H9 (cell line): ENCODE measurements around the gene CABLES1. TPM values are rescaled to one million over a fixed set of nuclear protein-coding genes. Genes with fewer than 3 reads are reported as not detected.
A peak's percentile ranks its signal among the peaks of the same experiment; 100 is the strongest.

ENCODE experiments used
- DNase-seq: peaks from one replicate; pipeline ENCODE4 v3.0.0-alpha.2; 2017
- H2AFZ ChIP-seq: one replicate; pipeline ENCODE4 v1.6.1; 2013; ENCODE audit warnings: mild to moderate bottlenecking, low read length, control low read depth, moderate library complexity
- H2AK5ac ChIP-seq: 2 replicates; pipeline ENCODE4 v1.6.1; 2013; ENCODE audit warnings: low read length, control low read depth, mixed read lengths; ENCODE audit not compliant: insufficient read length
- H2BK120ac ChIP-seq: one replicate; pipeline ENCODE4 v1.6.1; 2013; ENCODE audit warnings: low read depth, mild to moderate bottlenecking, low read length, control low read depth, inconsistent platforms; ENCODE audit not compliant: poor library complexity, severe bottlenecking
- H2BK12ac ChIP-seq: 2 replicates; pipeline ENCODE4 v1.6.1; 2013; ENCODE audit warnings: low read length, control low read depth, mixed read lengths, low read depth; ENCODE audit not compliant: insufficient read length
- H2BK15ac ChIP-seq: 2 replicates; pipeline ENCODE4 v1.6.1; 2013; ENCODE audit warnings: low read depth, low read length, control low read depth
- H2BK20ac ChIP-seq: one replicate; pipeline ENCODE4 v1.6.1; 2013; ENCODE audit warnings: low read depth, mild to moderate bottlenecking, low read length, control low read depth, inconsistent platforms; ENCODE audit not compliant: poor library complexity, severe bottlenecking
- H2BK5ac ChIP-seq: 2 replicates; pipeline ENCODE4 v1.6.1; 2013; ENCODE audit warnings: low read length, control low read depth, mixed read lengths; ENCODE audit not compliant: insufficient read length
- H3K14ac ChIP-seq: 2 replicates; pipeline ENCODE4 v1.6.1; 2013; ENCODE audit warnings: low read length, control low read depth; ENCODE audit not compliant: insufficient read depth
- H3K18ac ChIP-seq: 2 replicates; pipeline ENCODE4 v1.6.1; 2013; ENCODE audit warnings: low read depth, mild to moderate bottlenecking, mixed read lengths, low read length, control low read depth; ENCODE audit not compliant: insufficient read length
- H3K23ac ChIP-seq: 2 replicates; pipeline ENCODE4 v1.6.1; 2013; ENCODE audit warnings: low read length, control low read depth, mixed read lengths, low read depth; ENCODE audit not compliant: insufficient read length
- H3K23me2 ChIP-seq: 2 replicates; pipeline ENCODE4 v1.6.1; 2013; ENCODE audit warnings: low read depth, mild to moderate bottlenecking, mixed read lengths, low read length, control low read depth; ENCODE audit not compliant: insufficient read length, poor library complexity, severe bottlenecking
- H3K27ac ChIP-seq: 2 replicates; pipeline ENCODE4 v1.5.1; 2013; ENCODE audit warnings: low read length, control low read depth, mixed read lengths, low read depth; ENCODE audit not compliant: insufficient read length
- H3K27me3 ChIP-seq: 2 replicates; pipeline ENCODE4 v1.6.1; 2013; ENCODE audit warnings: low read length, control low read depth, inconsistent platforms; ENCODE audit not compliant: insufficient read depth
- H3K4ac ChIP-seq: 2 replicates; pipeline ENCODE4 v1.6.1; 2013; ENCODE audit warnings: low read depth, mild to moderate bottlenecking, control low read depth, inconsistent platforms, low read length, moderate library complexity
- H3K4me1 ChIP-seq: 2 replicates; pipeline ENCODE4 v1.6.1; 2013; ENCODE audit warnings: low read length, control low read depth, inconsistent platforms; ENCODE audit not compliant: insufficient read depth
- H3K4me2 ChIP-seq: 2 replicates; pipeline ENCODE4 v1.6.1; 2013; ENCODE audit warnings: low read length, control low read depth, mixed read lengths; ENCODE audit not compliant: insufficient read length, insufficient read depth
- H3K56ac ChIP-seq: 2 replicates; pipeline ENCODE4 v1.6.1; 2013; ENCODE audit warnings: low read depth, mild to moderate bottlenecking, mixed read lengths, low read length, control low read depth; ENCODE audit not compliant: insufficient read length
- H3K79me1 ChIP-seq: 2 replicates; pipeline ENCODE4 v1.6.1; 2013; ENCODE audit warnings: low read depth, mild to moderate bottlenecking, moderate library complexity, low read length, control low read depth, inconsistent platforms; ENCODE audit not compliant: insufficient read depth, poor library complexity, severe bottlenecking
- H3K79me2 ChIP-seq: 2 replicates; pipeline ENCODE4 v1.6.1; 2013; ENCODE audit warnings: low read length, control low read depth, inconsistent platforms; ENCODE audit not compliant: insufficient read depth
- H3K9ac ChIP-seq: 2 replicates; pipeline ENCODE4 v1.6.1; 2013; ENCODE audit warnings: low read length, control low read depth, mixed read lengths; ENCODE audit not compliant: insufficient read length; ENCODE audit errors: extremely low read depth
- H3K9me3 ChIP-seq: one replicate; pipeline ENCODE4 v1.6.1; 2013; ENCODE audit warnings: low read depth, low read length, inconsistent platforms; ENCODE audit not compliant: control insufficient read depth
- H3T11ph ChIP-seq: one replicate; pipeline ENCODE4 v1.6.1; 2013; ENCODE audit warnings: mild to moderate bottlenecking, low read length, control low read depth, inconsistent platforms
- H4K20me1 ChIP-seq: one replicate; pipeline ENCODE4 v1.6.1; 2013; ENCODE audit not compliant: control insufficient read depth, insufficient read length, insufficient read depth
- H4K5ac ChIP-seq: 2 replicates; pipeline ENCODE4 v1.6.1; 2013; ENCODE audit warnings: low read depth, mild to moderate bottlenecking, mixed read lengths, low read length, control low read depth; ENCODE audit not compliant: insufficient read length
- H4K8ac ChIP-seq: replicated peaks from 2 replicates; pipeline ENCODE4 v1.6.1; 2013; ENCODE audit warnings: low read length, control low read depth, mixed read lengths, low read depth; ENCODE audit not compliant: insufficient read length
- H4K91ac ChIP-seq: 2 replicates; pipeline ENCODE4 v1.6.1; 2013; ENCODE audit warnings: low read depth, mild to moderate bottlenecking, moderate library complexity, mixed read lengths, low read length, control low read depth; ENCODE audit not compliant: insufficient read length
- H3K27ac Mint-ChIP-seq, 3 experiments: 2 replicates in 2 of 3; 3 replicates in 1 of 3; pipeline ENCODE4 v1.8.0; 2020 to 2021; ENCODE audit warnings: mixed read lengths in 3 of 3, mild to moderate bottlenecking in 1 of 3, moderate library complexity in 1 of 3
- H3K27me3 Mint-ChIP-seq: 2 replicates; pipeline ENCODE4 v1.8.0; 2021; ENCODE audit warnings: low read depth, mild to moderate bottlenecking, moderate library complexity, mixed read lengths
- H3K36me3 Mint-ChIP-seq, 3 experiments: 2 replicates in 2 of 3; 3 replicates in 1 of 3; pipeline ENCODE4 v1.8.0; 2020 to 2021; ENCODE audit warnings: low read depth in 3 of 3, mixed read lengths in 3 of 3; ENCODE audit not compliant: insufficient read depth in 1 of 3
- H3K4me1 Mint-ChIP-seq, 2 experiments: 2 replicates each; pipeline ENCODE4 v1.8.0; 2020; ENCODE audit warnings: mixed read lengths in 2 of 2
- H3K4me3 Mint-ChIP-seq, 2 experiments: 2 replicates in 1 of 2; 3 replicates in 1 of 2; pipeline ENCODE4 v1.8.0; 2020 to 2021; ENCODE audit warnings: mild to moderate bottlenecking in 2 of 2, mixed read lengths in 2 of 2, moderate library complexity in 1 of 2
- H3K9me3 Mint-ChIP-seq, 2 experiments: 2 replicates in 1 of 2; 3 replicates in 1 of 2; pipeline ENCODE4 v1.8.0; 2020; ENCODE audit warnings: mild to moderate bottlenecking in 2 of 2, mixed read lengths in 2 of 2, moderate library complexity in 1 of 2
- WGBS: extraction: QIAGEN DNeasy Blood & Tissue Kit; methylation state at CpG from one replicate; pipeline ENCODE4 v1.1.7; 2013; ENCODE audit warnings: missing lambda C conversion rate, low lambda C conversion rate, mixed read lengths; ENCODE audit not compliant: insufficient read length; ENCODE audit errors: extremely low coverage; 5-methylcytosine and 5-hydroxymethylcytosine counted together
- total RNA-seq: library from RNA; stranded (reverse); gene quantifications from 2 replicates; pipeline ENCODE4 v1.2.1, GENCODE V29; 2021
- TF ChIP-seq, protein P1 (sequence below): fragments of 200-600 bp; sonication (generic); conservative IDR thresholded peaks from 3 replicates; pipeline ENCODE4 v1.8.0; 2021; ENCODE audit warnings: antibody characterized with exemption, mild to moderate bottlenecking

Gene CABLES1
- total RNA-seq, 1 experiment from 2014 or later = 27.1 TPM

DNA sequence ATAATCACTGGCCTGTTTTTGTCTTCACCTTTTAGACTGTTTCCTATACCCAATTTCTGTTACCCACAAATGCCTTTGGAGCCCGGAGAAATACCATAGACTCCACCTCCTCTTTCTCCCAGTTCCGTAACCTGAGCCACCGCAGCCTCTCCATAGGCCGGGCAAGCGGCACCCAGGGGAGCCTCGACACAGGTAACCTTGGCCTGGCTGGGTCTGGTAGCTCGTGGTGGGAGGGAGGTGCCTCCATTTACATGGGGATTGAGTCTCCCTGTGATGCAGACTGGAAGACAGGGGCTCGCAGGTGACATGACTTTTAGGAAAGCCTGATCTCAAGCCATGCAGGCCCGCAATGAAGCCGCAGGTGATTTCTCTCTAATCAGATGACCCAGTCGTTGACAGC, 100.6 kb downstream of the CABLES1 start:
- peak overlapping the region in 2 of 3 experiments; percentile 43 to 87; a peak in 4 of 7 replicates for H3K27ac Mint-ChIP-seq
- WGBS = no CpG with 5 or more reads among the region's 11 CpGs
- no peaks in the 10 kb centered on the region for H3K79me1 ChIP-seq
- no peak overlapping the region for H2BK15ac ChIP-seq
- H4K5ac ChIP-seq = no peak overlapping the region
- H2BK20ac ChIP-seq = no peak overlapping the region
- no peak overlapping the region for H2BK5ac ChIP-seq
- H2BK120ac ChIP-seq = no peak overlapping the region
- no peaks in the 10 kb centered on the region for H3K9me3 ChIP-seq
- H3K23ac ChIP-seq = no peak overlapping the region
- H3K4me1 ChIP-seq = peaks cover 7% of the 10 kb centered on the region; the same call in 1 of the 2 replicates
- H3K27me3 Mint-ChIP-seq = peaks cover 1% of the 10 kb centered on the region
- H3K4me3 Mint-ChIP-seq = no peak overlapping the region
- DNase-seq = peak; percentile 52
- H4K20me1 ChIP-seq = no peaks in the 10 kb centered on the region
- peaks cover 64 to 67% of the 10 kb centered on the region in 2 experiments for H3K4me1 Mint-ChIP-seq
- no peak overlapping the region for H2AK5ac ChIP-seq
- no peak overlapping the region for H3K14ac ChIP-seq
- H4K91ac ChIP-seq = no peak overlapping the region
- H3K23me2 ChIP-seq = no peaks in the 10 kb centered on the region
- H3K4me2 ChIP-seq = no peak overlapping the region
- no peak overlapping the region for H2AFZ ChIP-seq
- peaks cover 19 to 60% (median 47%) of the 10 kb centered on the region in 3 experiments for H3K36me3 Mint-ChIP-seq
- H3K9ac ChIP-seq = no peak overlapping the region
- no peak overlapping the region for H4K8ac ChIP-seq
- no peak overlapping the region for H3K4ac ChIP-seq
- TF ChIP-seq, protein P1, sequence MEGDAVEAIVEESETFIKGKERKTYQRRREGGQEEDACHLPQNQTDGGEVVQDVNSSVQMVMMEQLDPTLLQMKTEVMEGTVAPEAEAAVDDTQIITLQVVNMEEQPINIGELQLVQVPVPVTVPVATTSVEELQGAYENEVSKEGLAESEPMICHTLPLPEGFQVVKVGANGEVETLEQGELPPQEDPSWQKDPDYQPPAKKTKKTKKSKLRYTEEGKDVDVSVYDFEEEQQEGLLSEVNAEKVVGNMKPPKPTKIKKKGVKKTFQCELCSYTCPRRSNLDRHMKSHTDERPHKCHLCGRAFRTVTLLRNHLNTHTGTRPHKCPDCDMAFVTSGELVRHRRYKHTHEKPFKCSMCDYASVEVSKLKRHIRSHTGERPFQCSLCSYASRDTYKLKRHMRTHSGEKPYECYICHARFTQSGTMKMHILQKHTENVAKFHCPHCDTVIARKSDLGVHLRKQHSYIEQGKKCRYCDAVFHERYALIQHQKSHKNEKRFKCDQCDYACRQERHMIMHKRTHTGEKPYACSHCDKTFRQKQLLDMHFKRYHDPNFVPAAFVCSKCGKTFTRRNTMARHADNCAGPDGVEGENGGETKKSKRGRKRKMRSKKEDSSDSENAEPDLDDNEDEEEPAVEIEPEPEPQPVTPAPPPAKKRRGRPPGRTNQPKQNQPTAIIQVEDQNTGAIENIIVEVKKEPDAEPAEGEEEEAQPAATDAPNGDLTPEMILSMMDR = no peak
- H3K18ac ChIP-seq = no peak overlapping the region
- no peak overlapping the region for H3K27ac ChIP-seq
- H2BK12ac ChIP-seq = no peak overlapping the region
- no peaks in the 10 kb centered on the region for H3K9me3 Mint-ChIP-seq
- no peaks in the 10 kb centered on the region for H3K79me2 ChIP-seq
- H3K27me3 ChIP-seq = no peaks in the 10 kb centered on the region
- H3K56ac ChIP-seq = no peak overlapping the region
- H3T11ph ChIP-seq = no peak overlapping the region
